WTC11 (cell line): ENCODE measurements around the gene CANX. TPM values are rescaled to one million over a fixed set of nuclear protein-coding genes. Genes with fewer than 3 reads are reported as not detected.
"Not testable (repeated sequence)": the region's sequence is repeated elsewhere in the genome, so short reads cannot be mapped to it uniquely, and the experiment has no call there.

Source experiments
- ATAC-seq: fragments of 200-7000 bp; cut with Tn5 transposase; 2 replicates; pipeline ENCODE4 v1.10.0; 2021; ENCODE audit warnings: mild to moderate bottlenecking, moderate library complexity
- CTCF ChIA-PET: fragments of 300-600 bp; sonication (Branson Sonifier 250); formaldehyde crosslinking; loops from one replicate; lab custom pipeline; 2021; ENCODE audit warnings: antibody characterized with exemption; lab: Charles Lee
- POLR2A ChIA-PET: fragments of 350-600 bp; sonication (Branson Sonifier 250); formaldehyde crosslinking; loops from one replicate; lab custom pipeline; 2021; ENCODE audit warnings: antibody characterized with exemption; lab: Charles Lee
- DNase-seq: peaks from one replicate; pipeline ENCODE4 v3.0.0; 2021; ENCODE audit warnings: low spot score
- H3K27ac Mint-ChIP-seq: 2 replicates; pipeline ENCODE4 v1.8.0; 2021; ENCODE audit warnings: mixed read lengths
- H3K27me3 Mint-ChIP-seq: 2 replicates; pipeline ENCODE4 v1.8.0; 2021; ENCODE audit warnings: low read depth, mild to moderate bottlenecking, moderate library complexity, mixed read lengths
- H3K36me3 Mint-ChIP-seq: 2 replicates; pipeline ENCODE4 v1.8.0; 2021; ENCODE audit warnings: mixed read lengths
- H3K4me1 Mint-ChIP-seq: 2 replicates; pipeline ENCODE4 v1.8.0; 2022; ENCODE audit warnings: mixed read lengths
- H3K4me3 Mint-ChIP-seq: 2 replicates; pipeline ENCODE4 v1.8.0; 2021; ENCODE audit warnings: mild to moderate bottlenecking, moderate library complexity, mixed read lengths
- H3K9me3 Mint-ChIP-seq: 2 replicates; pipeline ENCODE4 v1.8.0; 2021; ENCODE audit warnings: mixed read lengths
- EMX1 ChIP-seq: fragments of 250-450 bp; sonication (Bioruptor Pico); IDR thresholded peaks from 2 replicates; pipeline ENCODE4 v1.8.0; 2021; ENCODE audit warnings: mild to moderate bottlenecking
- ETV6 ChIP-seq: sonication (generic); formaldehyde crosslinking; IDR thresholded peaks from 2 replicates; pipeline ENCODE4 v1.8.1; 2022; ENCODE audit warnings: mild to moderate bottlenecking, missing genetic modification reagents
- IRF2 ChIP-seq: sonication (generic); formaldehyde crosslinking; IDR thresholded peaks from 2 replicates; pipeline ENCODE4 v1.8.0; 2022; ENCODE audit warnings: low read depth, missing genetic modification reagents, borderline replicate concordance
- SOX15 ChIP-seq: fragments of 250-450 bp; sonication (Bioruptor Pico); IDR thresholded peaks from 2 replicates; pipeline ENCODE4 v1.9.0; 2021; ENCODE audit warnings: mild to moderate bottlenecking
- TEAD1 ChIP-seq: sonication (generic); formaldehyde crosslinking; IDR thresholded peaks from 2 replicates; pipeline ENCODE4 v1.8.0; 2022; ENCODE audit warnings: mild to moderate bottlenecking, missing genetic modification reagents
- ZNF121 ChIP-seq: sonication (generic); formaldehyde crosslinking; IDR thresholded peaks from 2 replicates; pipeline ENCODE4 v1.8.0; 2023; ENCODE audit warnings: missing genetic modification reagents
- ZNF219 ChIP-seq: sonication (generic); formaldehyde crosslinking; IDR thresholded peaks from 2 replicates; pipeline ENCODE4 v1.8.0; 2023; ENCODE audit warnings: missing genetic modification reagents, mild to moderate bottlenecking, borderline replicate concordance
- ZNF423 ChIP-seq: fragments of 250-450 bp; sonication (Bioruptor Pico); IDR thresholded peaks from 2 replicates; pipeline ENCODE4 v2.1.2; 2022; ENCODE audit warnings: mild to moderate bottlenecking, moderate library complexity
- total RNA-seq: library from RNA; stranded (reverse); gene quantifications from 3 replicates; pipeline ENCODE4 v1.2.3, GENCODE V29; 2021
- TF ChIP-seq, protein P1 (sequence below): sonication (generic); formaldehyde crosslinking; IDR thresholded peaks from 2 replicates; pipeline ENCODE4 v1.8.1; 2022; ENCODE audit warnings: missing genetic modification reagents, borderline replicate concordance
- TF ChIP-seq, protein P2 (sequence below): sonication (generic); formaldehyde crosslinking; IDR thresholded peaks from 2 replicates; pipeline ENCODE4 v1.8.1; 2023; ENCODE audit warnings: mild to moderate bottlenecking, moderate library complexity, missing genetic modification reagents
- TF ChIP-seq, protein P3 (sequence below): fragments of 200-600 bp; IDR thresholded peaks from 2 replicates; pipeline ENCODE4 v1.8.0; 2022; ENCODE audit warnings: antibody characterized with exemption
- TF ChIP-seq, protein P4 (sequence below): sonication (generic); formaldehyde crosslinking; IDR thresholded peaks from 2 replicates; pipeline ENCODE4 v1.8.0; 2022; ENCODE audit warnings: mild to moderate bottlenecking, missing genetic modification reagents
- TF ChIP-seq, protein P5 (sequence below): sonication (generic); formaldehyde crosslinking; IDR thresholded peaks from 2 replicates; pipeline ENCODE4 v1.8.0; 2023; ENCODE audit warnings: mild to moderate bottlenecking, missing genetic modification reagents

CANX gene
- total RNA-seq, 1 experiment from 2014 or later = 611 TPM

DNA sequence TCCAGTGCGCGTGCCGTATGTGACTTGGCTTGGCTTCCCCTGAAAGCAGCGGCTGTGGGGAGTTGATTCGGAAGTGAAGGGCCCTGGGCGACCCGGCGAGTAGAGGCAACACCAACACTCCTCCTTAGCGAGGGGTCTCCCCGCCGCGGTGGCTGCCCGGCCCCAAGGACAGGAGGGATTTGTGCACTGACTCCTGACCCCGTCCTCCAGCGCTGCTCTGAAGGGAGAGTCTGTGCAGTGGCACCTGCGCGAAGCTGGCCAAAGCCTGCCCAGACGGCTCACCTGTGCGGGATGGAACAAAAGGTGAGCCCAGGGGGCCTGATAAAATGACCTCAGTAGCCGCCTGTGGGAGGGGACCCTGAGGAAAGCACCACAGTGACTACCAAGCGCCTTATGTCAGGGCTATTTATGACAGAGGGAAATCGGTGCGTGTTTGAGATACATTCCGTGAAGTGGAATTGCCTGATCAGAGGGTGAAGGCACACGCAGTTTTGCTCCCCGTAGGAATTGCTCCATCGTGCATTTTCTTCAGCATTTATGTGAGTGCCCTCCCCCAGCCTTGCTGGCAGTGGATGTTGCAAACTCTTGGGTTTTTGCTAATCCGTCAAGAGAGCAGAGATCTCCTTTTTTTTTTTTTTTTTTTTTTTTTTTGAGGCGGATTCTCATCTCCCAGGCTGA is 40.4 kb upstream of the CANX start:
- H3K4me1 Mint-ChIP-seq, POLR2A ChIA-PET, DNase-seq, H3K27me3 Mint-ChIP-seq, H3K9me3 Mint-ChIP-seq, H3K36me3 Mint-ChIP-seq: not testable (repeated sequence)
- Mint-ChIP-seq H3K27ac (peak overlapping the region; percentile 68; the same call in 1 of the 2 replicates), H3K4me3 (peak overlapping the region; percentile 76)
- CTCF ChIA-PET = interaction anchor here (0.6 kb wide), 2 partner anchors 34 to 250 kb away, joined by 3 read pairs; no protein-coding TSS in a partner anchor
- ATAC-seq = peak; percentile 65

DNA sequence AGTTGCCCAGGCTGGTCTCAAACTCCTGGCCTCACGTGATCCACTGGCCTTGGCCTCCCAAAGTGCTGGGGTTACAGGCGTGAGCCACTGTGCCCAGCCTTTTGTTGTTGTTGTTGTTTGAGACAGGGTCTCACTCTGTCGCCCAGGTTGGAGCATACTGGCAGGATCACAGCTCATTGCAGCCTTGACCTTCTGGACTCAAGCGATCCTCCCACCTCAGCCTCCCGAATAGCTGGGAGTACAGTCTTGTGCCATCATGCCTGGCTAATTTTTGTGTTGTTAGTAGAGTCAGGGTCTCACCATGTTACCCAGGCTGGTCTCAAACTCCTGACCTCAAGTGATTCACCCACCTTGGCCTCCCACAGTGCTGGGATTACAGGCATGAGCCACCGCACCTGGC is 37.1 kb upstream of the CANX start:
- H3K4me1 Mint-ChIP-seq, H3K9me3 Mint-ChIP-seq, POLR2A ChIA-PET, H3K4me3 Mint-ChIP-seq, ATAC-seq, H3K27ac Mint-ChIP-seq, H3K36me3 Mint-ChIP-seq, DNase-seq, CTCF ChIA-PET, H3K27me3 Mint-ChIP-seq: not testable (repeated sequence)

DNA sequence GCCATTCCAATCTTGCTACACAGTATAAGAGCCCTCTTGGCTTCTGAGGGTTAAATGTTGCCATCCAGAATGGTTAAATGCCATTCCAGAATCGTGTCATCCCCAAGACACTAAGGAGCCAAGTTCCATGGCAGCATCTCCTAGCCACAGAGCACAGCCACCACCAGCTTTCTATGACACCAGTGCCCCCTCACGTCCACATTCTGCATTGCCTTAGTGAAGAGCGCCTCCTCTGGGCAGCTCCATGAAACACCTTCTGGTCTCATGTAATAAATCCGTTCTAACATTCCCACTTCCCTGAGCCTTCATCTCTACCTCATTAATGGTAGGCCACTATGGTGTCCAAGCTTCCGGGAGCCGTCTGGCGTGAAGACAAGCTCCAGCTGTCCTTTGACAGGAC is 30.4 kb upstream of the CANX start:
- TF ChIP-seq, protein P1, sequence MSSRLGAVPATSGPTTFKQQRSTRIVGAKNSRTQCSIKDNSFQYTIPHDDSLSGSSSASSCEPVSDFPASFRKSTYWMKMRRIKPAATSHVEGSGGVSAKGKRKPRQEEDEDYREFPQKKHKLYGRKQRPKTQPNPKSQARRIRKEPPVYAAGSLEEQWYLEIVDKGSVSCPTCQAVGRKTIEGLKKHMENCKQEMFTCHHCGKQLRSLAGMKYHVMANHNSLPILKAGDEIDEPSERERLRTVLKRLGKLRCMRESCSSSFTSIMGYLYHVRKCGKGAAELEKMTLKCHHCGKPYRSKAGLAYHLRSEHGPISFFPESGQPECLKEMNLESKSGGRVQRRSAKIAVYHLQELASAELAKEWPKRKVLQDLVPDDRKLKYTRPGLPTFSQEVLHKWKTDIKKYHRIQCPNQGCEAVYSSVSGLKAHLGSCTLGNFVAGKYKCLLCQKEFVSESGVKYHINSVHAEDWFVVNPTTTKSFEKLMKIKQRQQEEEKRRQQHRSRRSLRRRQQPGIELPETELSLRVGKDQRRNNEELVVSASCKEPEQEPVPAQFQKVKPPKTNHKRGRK (CRISPR knock-in tag) = no peak
- TF ChIP-seq, protein P2, sequence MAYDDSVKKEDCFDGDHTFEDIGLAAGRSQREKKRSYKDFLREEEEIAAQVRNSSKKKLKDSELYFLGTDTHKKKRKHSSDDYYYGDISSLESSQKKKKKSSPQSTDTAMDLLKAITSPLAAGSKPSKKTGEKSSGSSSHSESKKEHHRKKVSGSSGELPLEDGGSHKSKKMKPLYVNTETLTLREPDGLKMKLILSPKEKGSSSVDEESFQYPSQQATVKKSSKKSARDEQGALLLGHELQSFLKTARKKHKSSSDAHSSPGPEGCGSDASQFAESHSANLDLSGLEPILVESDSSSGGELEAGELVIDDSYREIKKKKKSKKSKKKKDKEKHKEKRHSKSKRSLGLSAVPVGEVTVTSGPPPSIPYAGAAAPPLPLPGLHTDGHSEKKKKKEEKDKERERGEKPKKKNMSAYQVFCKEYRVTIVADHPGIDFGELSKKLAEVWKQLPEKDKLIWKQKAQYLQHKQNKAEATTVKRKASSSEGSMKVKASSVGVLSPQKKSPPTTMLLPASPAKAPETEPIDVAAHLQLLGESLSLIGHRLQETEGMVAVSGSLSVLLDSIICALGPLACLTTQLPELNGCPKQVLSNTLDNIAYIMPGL (CRISPR knock-in tag) = peak; percentile 51; the same call in 1 of the 2 replicates
- TF ChIP-seq, protein P3, sequence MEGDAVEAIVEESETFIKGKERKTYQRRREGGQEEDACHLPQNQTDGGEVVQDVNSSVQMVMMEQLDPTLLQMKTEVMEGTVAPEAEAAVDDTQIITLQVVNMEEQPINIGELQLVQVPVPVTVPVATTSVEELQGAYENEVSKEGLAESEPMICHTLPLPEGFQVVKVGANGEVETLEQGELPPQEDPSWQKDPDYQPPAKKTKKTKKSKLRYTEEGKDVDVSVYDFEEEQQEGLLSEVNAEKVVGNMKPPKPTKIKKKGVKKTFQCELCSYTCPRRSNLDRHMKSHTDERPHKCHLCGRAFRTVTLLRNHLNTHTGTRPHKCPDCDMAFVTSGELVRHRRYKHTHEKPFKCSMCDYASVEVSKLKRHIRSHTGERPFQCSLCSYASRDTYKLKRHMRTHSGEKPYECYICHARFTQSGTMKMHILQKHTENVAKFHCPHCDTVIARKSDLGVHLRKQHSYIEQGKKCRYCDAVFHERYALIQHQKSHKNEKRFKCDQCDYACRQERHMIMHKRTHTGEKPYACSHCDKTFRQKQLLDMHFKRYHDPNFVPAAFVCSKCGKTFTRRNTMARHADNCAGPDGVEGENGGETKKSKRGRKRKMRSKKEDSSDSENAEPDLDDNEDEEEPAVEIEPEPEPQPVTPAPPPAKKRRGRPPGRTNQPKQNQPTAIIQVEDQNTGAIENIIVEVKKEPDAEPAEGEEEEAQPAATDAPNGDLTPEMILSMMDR = peak; percentile 88
- 0 out of 2 replicates have a peak, but pooled peaks have one; percentile 17 for TF ChIP-seq ETV6
- Mint-ChIP-seq H3K4me3 (no peak overlapping the region), H3K36me3 (peaks cover 7% of the 10 kb centered on the region), H3K4me1 (no peaks in the 10 kb centered on the region; the same call in 1 of the 2 replicates), H3K27me3 (no peaks in the 10 kb centered on the region), H3K9me3 (no peaks in the 10 kb centered on the region), H3K27ac (no peak overlapping the region)
- ATAC-seq (peak; percentile 97), DNase-seq (peak; percentile 82)
- CTCF ChIA-PET = interaction anchor here (0.5 to 2.7 kb wide), 37 partner anchors 8 to 525 kb away, joined by 3 to 37 read pairs (median 5); partner anchors contain the start of genes CBY3 and HNRNPH1
- POLR2A ChIA-PET = interaction anchor here (0.6 to 1.8 kb wide), 4 partner anchors 10 to 109 kb away, joined by 3 to 8 read pairs (median 4); partner anchors contain the start of gene HNRNPH1

DNA sequence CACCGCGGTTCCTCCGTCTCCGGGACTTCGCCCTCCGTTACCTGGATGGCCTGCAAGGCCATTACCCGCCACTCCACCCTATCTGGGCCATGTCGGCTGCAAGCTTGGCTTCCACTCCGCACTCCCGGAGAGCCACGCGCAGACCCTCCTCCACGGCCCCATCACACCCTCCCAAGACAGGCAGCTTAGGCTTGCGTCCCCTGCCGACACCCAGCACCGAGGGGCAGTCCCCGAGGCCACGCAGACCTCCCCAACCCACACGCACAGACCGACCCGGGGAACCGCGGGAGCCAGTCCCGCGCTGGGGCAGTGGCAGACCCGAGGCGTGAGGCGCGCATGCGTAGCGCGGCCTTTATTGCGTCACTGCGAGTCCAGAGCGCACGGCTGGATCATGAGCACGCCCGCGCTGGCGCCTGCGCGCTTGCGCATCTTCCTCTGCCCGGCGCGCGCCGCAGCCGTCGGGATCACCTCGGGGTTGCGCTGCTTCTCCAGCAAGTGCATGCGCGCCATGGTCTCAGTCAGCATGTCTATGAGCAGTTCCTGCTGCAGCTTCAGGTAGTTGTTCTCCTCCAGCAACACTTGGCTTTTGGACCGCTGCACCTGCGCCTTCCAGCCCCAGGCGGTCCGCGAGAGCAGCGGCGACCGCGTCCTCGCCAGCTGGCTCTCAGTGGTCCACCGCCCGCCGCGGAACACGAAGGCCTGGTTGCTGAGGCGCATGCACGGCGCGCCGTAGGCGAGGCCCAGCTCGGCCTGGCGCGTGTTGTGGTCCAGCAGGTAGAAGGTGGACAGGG is 20.3 kb upstream of the CANX start:
- H3K27ac Mint-ChIP-seq = peak overlapping the region; percentile 57; the same call in 1 of the 2 replicates
- H3K4me3 Mint-ChIP-seq = peak overlapping the region; percentile 92
- POLR2A ChIA-PET = interaction anchor here (0.6 to 2.7 kb wide), 5 partner anchors 10 to 329 kb away, joined by 3 to 15 read pairs (median 7); partner anchors contain the start of gene HNRNPH1
- peak; percentile 93 for DNase-seq
- H3K27me3 Mint-ChIP-seq = peaks cover 15% of the 10 kb centered on the region
- peaks cover 13% of the 10 kb centered on the region for H3K4me1 Mint-ChIP-seq
- CTCF ChIA-PET = interaction anchor here (1.0 to 3.3 kb wide), 8 partner anchors 9 to 77 kb away, joined by 3 to 27 read pairs (median 4); partner anchors contain the start of gene MAML1
- H3K9me3 Mint-ChIP-seq = peaks cover 4% of the 10 kb centered on the region; the same call in 1 of the 2 replicates
- ATAC-seq = peak; percentile 86
- peaks cover 15% of the 10 kb centered on the region for H3K36me3 Mint-ChIP-seq
- TF ChIP-seq, protein P4, sequence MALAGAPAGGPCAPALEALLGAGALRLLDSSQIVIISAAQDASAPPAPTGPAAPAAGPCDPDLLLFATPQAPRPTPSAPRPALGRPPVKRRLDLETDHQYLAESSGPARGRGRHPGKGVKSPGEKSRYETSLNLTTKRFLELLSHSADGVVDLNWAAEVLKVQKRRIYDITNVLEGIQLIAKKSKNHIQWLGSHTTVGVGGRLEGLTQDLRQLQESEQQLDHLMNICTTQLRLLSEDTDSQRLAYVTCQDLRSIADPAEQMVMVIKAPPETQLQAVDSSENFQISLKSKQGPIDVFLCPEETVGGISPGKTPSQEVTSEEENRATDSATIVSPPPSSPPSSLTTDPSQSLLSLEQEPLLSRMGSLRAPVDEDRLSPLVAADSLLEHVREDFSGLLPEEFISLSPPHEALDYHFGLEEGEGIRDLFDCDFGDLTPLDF (CRISPR knock-in tag) = peak; percentile 98
- TF ChIP-seq ZNF423 (CRISPR knock-in tag) (no peak), ZNF121 (no peak; the same call in 1 of the 2 replicates), TEAD1 (peak; percentile 59), IRF2 (CRISPR knock-in tag) (peak; percentile 95), ZNF219 (peak; percentile 93), SOX15 (CRISPR knock-in tag) (no peak), EMX1 (CRISPR knock-in tag) (no peak)
- TF ChIP-seq, protein P3 = no peak; the same call in 1 of the 2 replicates
- TF ChIP-seq, protein P5, sequence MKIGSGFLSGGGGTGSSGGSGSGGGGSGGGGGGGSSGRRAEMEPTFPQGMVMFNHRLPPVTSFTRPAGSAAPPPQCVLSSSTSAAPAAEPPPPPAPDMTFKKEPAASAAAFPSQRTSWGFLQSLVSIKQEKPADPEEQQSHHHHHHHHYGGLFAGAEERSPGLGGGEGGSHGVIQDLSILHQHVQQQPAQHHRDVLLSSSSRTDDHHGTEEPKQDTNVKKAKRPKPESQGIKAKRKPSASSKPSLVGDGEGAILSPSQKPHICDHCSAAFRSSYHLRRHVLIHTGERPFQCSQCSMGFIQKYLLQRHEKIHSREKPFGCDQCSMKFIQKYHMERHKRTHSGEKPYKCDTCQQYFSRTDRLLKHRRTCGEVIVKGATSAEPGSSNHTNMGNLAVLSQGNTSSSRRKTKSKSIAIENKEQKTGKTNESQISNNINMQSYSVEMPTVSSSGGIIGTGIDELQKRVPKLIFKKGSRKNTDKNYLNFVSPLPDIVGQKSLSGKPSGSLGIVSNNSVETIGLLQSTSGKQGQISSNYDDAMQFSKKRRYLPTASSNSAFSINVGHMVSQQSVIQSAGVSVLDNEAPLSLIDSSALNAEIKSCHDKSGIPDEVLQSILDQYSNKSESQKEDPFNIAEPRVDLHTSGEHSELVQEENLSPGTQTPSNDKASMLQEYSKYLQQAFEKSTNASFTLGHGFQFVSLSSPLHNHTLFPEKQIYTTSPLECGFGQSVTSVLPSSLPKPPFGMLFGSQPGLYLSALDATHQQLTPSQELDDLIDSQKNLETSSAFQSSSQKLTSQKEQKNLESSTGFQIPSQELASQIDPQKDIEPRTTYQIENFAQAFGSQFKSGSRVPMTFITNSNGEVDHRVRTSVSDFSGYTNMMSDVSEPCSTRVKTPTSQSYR (CRISPR knock-in tag) = peak; percentile 92
